IMR-90 (cell line): Measurements from ENCODE around the gene TXNDC9.

Experiments
- CTCF ChIP-seq: conservative IDR thresholded peaks from 2 replicates; pipeline ENCODE4 v1.5.1; 2012; ENCODE audit warnings: mild to moderate bottlenecking, low read depth, low read length, improper control_type of control experiment
- ELK1 ChIP-seq: fragments of 150-350 bp; IDR thresholded peaks from 2 replicates; pipeline ENCODE4 v1.6.1; 2016; ENCODE audit warnings: low read depth, mild to moderate bottlenecking, low read length, moderate library complexity, borderline replicate concordance
- MAFK ChIP-seq: IDR thresholded peaks from 2 replicates; pipeline ENCODE4 v1.6.1; 2012; ENCODE audit warnings: low read depth, low read length, improper control_type of control experiment
- MAZ ChIP-seq: IDR thresholded peaks from 2 replicates; pipeline ENCODE4 v1.6.1; 2012; ENCODE audit warnings: low read depth, mild to moderate bottlenecking, low read length, improper control_type of control experiment, moderate library complexity, borderline replicate concordance
- MXI1 ChIP-seq: IDR thresholded peaks from 2 replicates; pipeline ENCODE4 v1.6.1; 2012; ENCODE audit warnings: low read depth, mild to moderate bottlenecking, low read length, moderate library complexity, borderline replicate concordance
- POLR2A ChIP-seq: IDR thresholded peaks from 2 replicates; pipeline ENCODE4 v1.6.1; 2012; ENCODE audit warnings: mild to moderate bottlenecking, low read depth, low read length

GRCh38 chr2:99325384-99325783 lies 10.7 kb downstream of the TXNDC9 start:
- TF ChIP-seq CTCF (no peak), MAZ (no peak), MXI1 (no peak), MAFK (no peak), ELK1 (no peak), POLR2A (no peak)
